ENCODE results near the gene ARHGEF9. TPM values are rescaled to one million over a fixed set of nuclear protein-coding genes. Genes with fewer than 3 reads are reported as not detected.

The ARHGEF9 gene
- total RNA-seq, 2 experiments from 2014 or later: 19.1 to 19.5 TPM

DNA sequence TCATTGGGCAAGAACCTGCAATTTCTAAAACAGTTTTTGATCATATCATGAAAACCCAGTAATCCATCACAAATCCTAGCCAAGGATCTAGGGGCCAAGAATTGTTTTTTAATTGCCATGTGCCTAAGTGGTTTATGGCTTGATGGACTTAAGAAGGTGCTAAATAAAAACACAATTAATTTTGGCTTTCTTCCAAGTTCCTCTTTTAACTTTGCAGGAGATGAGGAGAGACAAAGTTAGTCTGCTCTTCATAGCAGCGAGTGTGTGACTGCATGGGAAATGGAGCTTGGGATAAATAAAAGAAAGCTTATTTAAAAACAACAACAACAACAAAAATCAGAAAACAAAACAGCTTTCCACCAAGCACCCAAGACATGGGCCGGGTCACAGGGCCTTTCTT lies 41.4 kb downstream of the ARHGEF9 start:
- DNase-seq (no peak), ATAC-seq (ENCODE audit: poor library complexity) (no peak)
- Mint-ChIP-seq H3K4me1 (ENCODE audit: low read depth) (peaks cover 52% of the 10 kb centered on the region), H3K27ac (no peak overlapping the region), H3K27me3 (no peaks in the 10 kb centered on the region), H3K9me3 (no peaks in the 10 kb centered on the region), H3K36me3 (ENCODE audit: low read depth) (no peaks in the 10 kb centered on the region), H3K4me3 (no peak overlapping the region)
- Histone ChIP-seq H3K27ac (ENCODE audit: low read depth in 1 of 2, low read length in 2 of 2) (no peak overlapping the region), H3K27me3 (ENCODE audit: control insufficient read depth in 1 of 2, insufficient read depth in 2 of 2, low read length in 2 of 2) (no peaks in the 10 kb centered on the region), H3K36me3 (ENCODE audit: insufficient read depth, low read length) (no peaks in the 10 kb centered on the region), H3K4me3 (ENCODE audit: low read length) (no peak overlapping the region), H3K4me1 (ENCODE audit: insufficient read depth, low read length) (peaks cover 15% of the 10 kb centered on the region), H3K9me3 (ENCODE audit: control insufficient read depth in 1 of 2, insufficient read depth in 1 of 2, low read length in 2 of 2) (no peaks in the 10 kb centered on the region)
- ChIA-PET CTCF (no interaction called here), POLR2A (no interaction called here)
- TF ChIP-seq CTCF (IDR thresholded peaks at IDR 0.05): no peak
- intact Hi-C loops (cut with DNase I, micrococcal nuclease): no loop called here

GRCh38 chrX:63740382-63740781 lies 44.6 kb downstream of the ARHGEF9 start:
- Mint-ChIP-seq H3K27ac (no peak overlapping the region), H3K9me3 (no peaks in the 10 kb centered on the region), H3K4me1 (ENCODE audit: low read depth) (peaks cover 27% of the 10 kb centered on the region), H3K36me3 (ENCODE audit: low read depth) (no peaks in the 10 kb centered on the region), H3K27me3 (no peaks in the 10 kb centered on the region), H3K4me3 (no peak overlapping the region)
- H3K4me1 ChIP-seq (ENCODE audit: insufficient read depth, low read length): peaks cover 9% of the 10 kb centered on the region
- no peak overlapping the region for H3K27ac ChIP-seq (ENCODE audit: low read depth in 1 of 2, low read length in 2 of 2)
- ChIA-PET POLR2A (no interaction called here), CTCF (no interaction called here)
- DNase-seq: no peak
- no peak for ATAC-seq (ENCODE audit: poor library complexity)
- no peaks in the 10 kb centered on the region for H3K27me3 ChIP-seq (ENCODE audit: control insufficient read depth in 1 of 2, insufficient read depth in 2 of 2, low read length in 2 of 2)
- TF ChIP-seq CTCF (IDR thresholded peaks at IDR 0.05): no peak
- no peak overlapping the region for H3K4me3 ChIP-seq (ENCODE audit: low read length)
- intact Hi-C loops (cut with DNase I, micrococcal nuclease): no loop called here
- no peaks in the 10 kb centered on the region for H3K9me3 ChIP-seq (ENCODE audit: control insufficient read depth in 1 of 2, insufficient read depth in 1 of 2, low read length in 2 of 2)
- no peaks in the 10 kb centered on the region for H3K36me3 ChIP-seq (ENCODE audit: insufficient read depth, low read length)

GRCh38 chrX:63739885-63740284 lies 45.1 kb downstream of the ARHGEF9 start:
- H3K4me1 Mint-ChIP-seq (ENCODE audit: low read depth): peaks cover 25% of the 10 kb centered on the region
- H3K27ac Mint-ChIP-seq: no peak overlapping the region
- no peaks in the 10 kb centered on the region for H3K27me3 Mint-ChIP-seq
- no peak for DNase-seq
- TF ChIP-seq CTCF (IDR thresholded peaks at IDR 0.05): no peak
- no peak overlapping the region for H3K4me3 ChIP-seq (ENCODE audit: low read length)
- no peaks in the 10 kb centered on the region for H3K27me3 ChIP-seq (ENCODE audit: control insufficient read depth in 1 of 2, insufficient read depth in 2 of 2, low read length in 2 of 2)
- H3K27ac ChIP-seq (ENCODE audit: low read depth in 1 of 2, low read length in 2 of 2): no peak overlapping the region
- no peak for ATAC-seq (ENCODE audit: poor library complexity)
- H3K4me3 Mint-ChIP-seq: no peak overlapping the region
- ChIA-PET POLR2A (no interaction called here), CTCF (no interaction called here)
- H3K9me3 Mint-ChIP-seq: no peaks in the 10 kb centered on the region
- no peaks in the 10 kb centered on the region for H3K9me3 ChIP-seq (ENCODE audit: control insufficient read depth in 1 of 2, insufficient read depth in 1 of 2, low read length in 2 of 2)
- no peaks in the 10 kb centered on the region for H3K36me3 ChIP-seq (ENCODE audit: insufficient read depth, low read length)
- H3K36me3 Mint-ChIP-seq (ENCODE audit: low read depth): no peaks in the 10 kb centered on the region
- H3K4me1 ChIP-seq (ENCODE audit: insufficient read depth, low read length): peaks cover 5% of the 10 kb centered on the region
- intact Hi-C loops (cut with DNase I, micrococcal nuclease): no loop called here

Measured in CD4-positive, alpha-beta T cell (primary cell).